Psoas muscle (tissue), 8 donors: ENCODE results near the gene GASK1A. TPM values are rescaled to one million over a fixed set of nuclear protein-coding genes. Genes with fewer than 3 reads are reported as not detected.
"Not testable (repeated sequence)": the region's sequence is repeated elsewhere in the genome, so short reads cannot be mapped to it uniquely, and the experiment has no call there.

Experiments used
- ATAC-seq, 4 donors: fragments of 200-7000 bp; cut with Tn5 transposase; one replicate each; pipeline ENCODE4 v1.9.1; 2020; ENCODE audit warnings: moderate library complexity in 3 of 4, mild to moderate bottlenecking in 2 of 4
- DNase-seq, 2 donors: peaks; one replicate each; pipeline ENCODE4 v3.0.0-alpha.2; 2020
- H3K27ac ChIP-seq: fragments of 200-600 bp; one replicate; pipeline ENCODE4 v1.8.0; 2022
- H3K27me3 ChIP-seq, 3 donors: fragments of 200-600 bp in 1 of 3; one replicate each; pipeline versions ENCODE4 v1.6.1 to v1.8.0; 2013 to 2022; ENCODE audit warnings: low read length in 2 of 3, mild to moderate bottlenecking in 2 of 3, moderate library complexity in 1 of 3; ENCODE audit not compliant: insufficient read depth in 3 of 3
- H3K36me3 ChIP-seq, 2 donors: fragments of 200-600 bp in 1 of 2; one replicate each; pipeline versions ENCODE4 v1.6.1 to v1.8.0; 2013 to 2022; ENCODE audit warnings: low read depth in 1 of 2, mild to moderate bottlenecking in 1 of 2, moderate library complexity in 1 of 2; ENCODE audit not compliant: insufficient read depth in 1 of 2
- H3K4me1 ChIP-seq: fragments of 200-600 bp; one replicate; pipeline ENCODE4 v1.8.0; 2022
- H3K4me3 ChIP-seq: fragments of 200-600 bp; one replicate; pipeline ENCODE4 v1.8.0; 2022; ENCODE audit warnings: mild to moderate bottlenecking
- H3K9me3 ChIP-seq: fragments of 200-600 bp; one replicate; pipeline ENCODE4 v1.8.0; 2022
- WGBS, 3 donors: extraction: QIAGEN DNeasy Blood & Tissue Kit; methylation state at CpG; one replicate each; pipeline versions ENCODE4 v1.1.6 to v1.1.7; 2013; 5-methylcytosine and 5-hydroxymethylcytosine counted together
- intact Hi-C, 2 donors: fragments of 100-400 bp; cut with DNase I; formaldehyde crosslinking; loops; one replicate each; pipeline versions ENCODE4 v1.11.0 to v1.14.2; 2022
- polyA plus RNA-seq, 3 donors: library from polyadenylated mRNA; stranded (reverse); fragments of 200-250 nt; gene quantifications; one replicate each; pipeline ENCODE4 v1.2.3, GENCODE V29; 2013
- total RNA-seq, 4 donors: library from RNA; stranded (reverse); fragmentation: NEBNext Ultra II Directional in 2 of 4; extraction: Animal tissue kit (Norgen Biotek cat#: 25700) in 2 of 4; gene quantifications; one replicate each; pipeline versions ENCODE4 v1.2.1 to v1.2.4, GENCODE V29; 2021 to 2023
- TF ChIP-seq, protein P1 (sequence below): fragments of 200-600 bp; IDR thresholded peaks from one replicate; pipeline ENCODE4 v1.8.0; 2022; ENCODE audit warnings: antibody characterized with exemption
- donor health status: healthy with polysubstance abuse.
- donor health status: DM: no; HTN: no; CAD: no; lungs with moderate emphysema.
- donor health status: Bipolar disorder and iron deficiency.
- donor health status: healthy.
- donor health status: DM: yes; HTN: yes; CAD: no.
- donor health status: DM: no; HTN: no; CAD: no.
- donor health status: DM: no; HTN: no; CAD: no.
- donor health status: DM: yes; HTN: yes; CAD: no.

Gene GASK1A
- total and polyA plus RNA-seq, 7 donors, result 0.40 to 3.7 (median 1.5) TPM

DNA sequence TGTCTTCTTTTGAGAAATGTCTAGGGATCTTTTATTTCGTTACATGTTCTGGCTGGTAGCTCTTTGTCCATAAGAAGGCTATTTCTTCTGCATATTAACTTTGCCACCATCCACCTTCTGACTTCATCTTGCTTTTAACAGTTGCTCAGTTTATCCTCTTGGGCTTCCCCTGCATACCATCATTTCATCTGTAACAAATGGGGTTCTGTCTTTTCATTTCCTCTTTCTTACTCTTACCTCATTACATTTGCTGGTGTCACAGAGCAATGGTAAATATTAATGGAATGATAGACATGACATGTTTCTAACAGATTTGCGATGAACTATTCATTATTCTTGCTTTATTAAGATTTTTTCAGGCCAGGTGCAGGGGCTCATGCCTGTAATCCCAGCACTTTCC lies 62.4 kb downstream of the GASK1A start:
- WGBS, 3 donors, result 89 to 94% (median 90%) methylated on average over 2 of the region's 2 CpGs
- Histone ChIP-seq H3K9me3 (peaks cover 10% of the 10 kb centered on the region), H3K27me3 (no peaks in the 10 kb centered on the region), H3K36me3 (no peaks in the 10 kb centered on the region), H3K27ac (no peak overlapping the region), H3K4me3 (no peak overlapping the region), H3K4me1 (no peaks in the 10 kb centered on the region)
- TF ChIP-seq, protein P1, sequence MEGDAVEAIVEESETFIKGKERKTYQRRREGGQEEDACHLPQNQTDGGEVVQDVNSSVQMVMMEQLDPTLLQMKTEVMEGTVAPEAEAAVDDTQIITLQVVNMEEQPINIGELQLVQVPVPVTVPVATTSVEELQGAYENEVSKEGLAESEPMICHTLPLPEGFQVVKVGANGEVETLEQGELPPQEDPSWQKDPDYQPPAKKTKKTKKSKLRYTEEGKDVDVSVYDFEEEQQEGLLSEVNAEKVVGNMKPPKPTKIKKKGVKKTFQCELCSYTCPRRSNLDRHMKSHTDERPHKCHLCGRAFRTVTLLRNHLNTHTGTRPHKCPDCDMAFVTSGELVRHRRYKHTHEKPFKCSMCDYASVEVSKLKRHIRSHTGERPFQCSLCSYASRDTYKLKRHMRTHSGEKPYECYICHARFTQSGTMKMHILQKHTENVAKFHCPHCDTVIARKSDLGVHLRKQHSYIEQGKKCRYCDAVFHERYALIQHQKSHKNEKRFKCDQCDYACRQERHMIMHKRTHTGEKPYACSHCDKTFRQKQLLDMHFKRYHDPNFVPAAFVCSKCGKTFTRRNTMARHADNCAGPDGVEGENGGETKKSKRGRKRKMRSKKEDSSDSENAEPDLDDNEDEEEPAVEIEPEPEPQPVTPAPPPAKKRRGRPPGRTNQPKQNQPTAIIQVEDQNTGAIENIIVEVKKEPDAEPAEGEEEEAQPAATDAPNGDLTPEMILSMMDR, result no peak
- no peak for DNase-seq
- intact Hi-C loops, result no loop called here
- no peak for ATAC-seq

DNA sequence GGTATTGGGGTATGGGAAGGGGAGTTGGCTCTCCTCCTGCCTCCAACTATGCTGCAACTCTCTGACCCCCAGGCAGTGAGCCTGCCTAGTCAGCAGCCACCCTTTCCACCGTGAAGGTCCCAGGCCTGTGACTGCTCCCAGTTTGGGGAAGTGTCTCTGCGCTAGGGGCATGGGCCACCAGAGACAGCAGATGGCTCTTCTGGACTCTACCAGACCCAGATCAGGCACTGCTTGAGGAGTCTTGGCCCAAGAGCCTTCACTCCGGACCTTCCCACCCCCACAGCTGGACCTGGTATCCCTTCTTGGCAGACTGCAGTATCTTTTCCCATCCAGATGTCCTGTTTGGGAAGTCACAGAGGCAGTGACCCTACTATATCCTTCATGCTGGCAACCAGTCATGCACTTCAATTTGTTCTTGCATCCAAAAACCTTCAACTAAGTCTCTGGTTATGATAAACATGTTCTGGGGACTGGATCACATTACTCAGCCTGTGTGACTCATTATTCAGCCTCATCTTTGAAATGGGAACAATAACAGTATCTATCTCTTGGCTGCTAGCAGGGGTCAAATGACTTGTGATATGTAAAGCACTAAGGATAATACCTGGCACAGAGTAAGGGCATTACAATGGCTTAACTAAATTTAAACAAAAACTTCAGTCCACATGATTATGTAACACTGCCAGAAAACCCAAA lies 64.1 kb downstream of the GASK1A start:
- WGBS, 3 donors, result 66 to 74% (median 66%) methylated on average over 3 of the region's 3 CpGs
- Histone ChIP-seq H3K27me3 (no peaks in the 10 kb centered on the region), H3K4me3 (no peak overlapping the region), H3K4me1 (no peaks in the 10 kb centered on the region), H3K9me3 (peaks cover 10% of the 10 kb centered on the region), H3K36me3 (no peaks in the 10 kb centered on the region), H3K27ac (no peak overlapping the region)
- intact Hi-C loops, result no loop called here
- peak in 2 of 4 donors; percentile 44 to 56 for ATAC-seq
- TF ChIP-seq, protein P1, result no peak
- DNase-seq, result no peak

DNA sequence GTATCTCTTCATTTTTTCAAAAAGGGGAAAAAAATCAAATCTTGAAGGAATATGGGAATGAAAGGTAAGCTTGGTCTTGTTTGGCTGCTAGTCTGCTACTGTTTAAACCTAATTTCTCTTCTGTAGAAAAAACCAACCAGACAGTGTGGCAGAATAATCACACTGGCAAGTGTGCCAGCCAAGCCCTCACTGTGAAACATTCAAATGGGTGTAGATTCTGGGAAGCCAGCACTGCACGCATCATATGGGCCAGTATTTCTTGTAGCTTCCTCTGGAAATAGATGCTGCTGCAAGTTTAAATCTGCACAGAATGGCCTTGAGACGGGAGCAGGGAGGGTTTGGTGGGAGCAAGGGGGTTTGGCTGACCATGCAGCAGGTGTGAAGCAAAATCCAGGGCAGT lies 64.7 kb downstream of the GASK1A start:
- TF ChIP-seq, protein P1, result no peak
- Histone ChIP-seq H3K36me3 (no peaks in the 10 kb centered on the region), H3K4me1 (no peaks in the 10 kb centered on the region), H3K27ac (no peak overlapping the region), H3K4me3 (no peak overlapping the region), H3K27me3 (no peaks in the 10 kb centered on the region), H3K9me3 (peaks cover 10% of the 10 kb centered on the region)
- DNase-seq (no peak), ATAC-seq (no peak)
- 72 to 82% (median 77%) methylated on average over 2 of the region's 2 CpGs for WGBS, 3 donors
- intact Hi-C loops, result no loop called here

DNA sequence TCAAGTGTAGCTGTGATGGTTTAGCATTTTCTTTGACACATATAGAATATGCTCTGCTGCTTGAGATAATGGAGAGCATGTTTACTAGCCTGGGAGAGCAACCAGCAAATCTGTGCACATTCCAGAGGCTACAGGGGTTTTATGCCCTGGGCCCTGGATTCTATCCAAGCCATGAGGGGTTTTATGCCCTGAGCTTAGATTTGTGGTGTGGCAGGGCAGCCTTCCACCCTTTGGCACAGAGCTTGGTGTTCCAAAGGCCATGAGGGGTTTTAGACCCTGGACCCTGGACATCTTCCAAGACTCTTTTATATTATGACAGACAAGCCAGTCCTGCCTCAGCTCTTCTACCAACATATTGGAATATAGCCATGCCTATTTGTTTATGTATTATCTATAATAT lies 66.0 kb downstream of the GASK1A start:
- peaks cover 23% of the 10 kb centered on the region for H3K9me3 ChIP-seq
- H3K27me3 ChIP-seq, DNase-seq, H3K4me3 ChIP-seq, H3K36me3 ChIP-seq, H3K4me1 ChIP-seq, H3K27ac ChIP-seq, intact Hi-C loops, ATAC-seq: not testable (repeated sequence)

DNA sequence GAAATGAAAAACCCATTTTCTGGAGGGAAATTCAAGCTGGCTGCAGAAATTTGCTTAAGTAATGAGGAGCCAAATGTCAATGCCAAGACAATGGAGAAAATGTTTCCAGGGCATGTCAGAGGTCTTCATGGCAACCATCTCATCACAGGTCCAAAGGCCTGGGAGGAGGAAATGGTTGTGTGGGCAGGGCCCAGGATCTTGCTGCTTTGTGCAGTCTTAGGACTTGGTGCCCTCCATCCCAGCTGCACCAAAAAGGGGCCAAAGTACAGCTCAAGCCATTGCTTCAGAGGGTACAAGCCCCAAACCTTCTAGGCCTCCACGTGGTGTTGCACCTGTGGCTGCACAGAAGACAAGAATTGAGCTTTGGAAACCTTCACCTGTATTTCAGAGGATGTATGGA lies 67.5 kb downstream of the GASK1A start:
- TF ChIP-seq, protein P1, result no peak
- intact Hi-C loops, result no loop called here
- no peaks in the 10 kb centered on the region for H3K36me3 ChIP-seq
- H3K27me3 ChIP-seq, result no peaks in the 10 kb centered on the region
- H3K9me3 ChIP-seq, result peaks cover 24% of the 10 kb centered on the region
- no peaks in the 10 kb centered on the region for H3K4me1 ChIP-seq
- no peak overlapping the region for H3K4me3 ChIP-seq
- 37 to 46% (median 37%) methylated on average over 1 of the region's 1 CpG for WGBS, 3 donors
- H3K27ac ChIP-seq, result no peak overlapping the region
- no peak for ATAC-seq
- DNase-seq, result no peak
